RKO (cell line): ENCODE results near the gene PRDM5.
"Not testable (repeated sequence)": the region's sequence is repeated elsewhere in the genome, so short reads cannot be mapped to it uniquely, and the experiment has no call there.

ENCODE experiments used
- DNase-seq: peaks from one replicate; pipeline ENCODE4 v3.0.0-alpha.2; 2016; ENCODE audit warnings: low spot score

PRDM5 gene

DNA sequence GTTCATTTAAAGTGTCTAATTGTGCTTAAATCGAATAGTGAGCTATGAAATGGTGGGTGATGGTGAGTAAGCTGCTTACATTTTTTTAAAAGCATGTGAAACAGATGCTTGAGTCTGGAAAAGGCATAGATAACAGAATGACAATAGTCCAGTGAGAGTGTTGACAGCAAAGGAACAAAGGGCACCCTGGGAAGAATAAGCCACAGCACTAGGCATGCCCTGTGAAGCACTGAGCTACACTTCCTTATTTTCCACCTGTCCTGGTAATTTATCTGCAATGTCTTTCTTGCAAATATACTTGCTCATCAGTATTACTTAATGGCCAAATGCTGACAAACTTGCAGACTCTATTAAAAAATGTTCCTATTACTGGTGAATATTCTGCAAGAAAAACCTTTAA, 168.7 kb downstream of the PRDM5 start:
- DNase-seq = no peak

DNA sequence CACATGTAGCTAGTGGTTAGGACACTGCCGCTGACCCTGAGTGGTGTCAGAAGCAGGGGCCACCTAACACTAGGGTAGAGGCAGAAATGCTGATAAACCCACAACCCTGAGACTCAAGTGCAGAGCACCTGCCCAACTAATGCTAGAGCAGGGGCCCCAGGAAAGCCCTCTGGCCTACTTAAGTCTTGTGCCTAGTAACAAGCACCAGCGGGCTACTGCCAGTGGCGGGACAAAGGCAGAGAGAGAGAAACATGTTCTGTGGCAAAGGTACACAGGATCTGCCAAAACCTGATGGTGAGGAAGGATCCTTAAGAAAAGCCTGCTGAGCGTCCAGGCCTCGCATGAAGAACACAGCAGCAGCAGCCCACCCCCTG, 172.4 kb downstream of the PRDM5 start:
- no peak for DNase-seq

DNA sequence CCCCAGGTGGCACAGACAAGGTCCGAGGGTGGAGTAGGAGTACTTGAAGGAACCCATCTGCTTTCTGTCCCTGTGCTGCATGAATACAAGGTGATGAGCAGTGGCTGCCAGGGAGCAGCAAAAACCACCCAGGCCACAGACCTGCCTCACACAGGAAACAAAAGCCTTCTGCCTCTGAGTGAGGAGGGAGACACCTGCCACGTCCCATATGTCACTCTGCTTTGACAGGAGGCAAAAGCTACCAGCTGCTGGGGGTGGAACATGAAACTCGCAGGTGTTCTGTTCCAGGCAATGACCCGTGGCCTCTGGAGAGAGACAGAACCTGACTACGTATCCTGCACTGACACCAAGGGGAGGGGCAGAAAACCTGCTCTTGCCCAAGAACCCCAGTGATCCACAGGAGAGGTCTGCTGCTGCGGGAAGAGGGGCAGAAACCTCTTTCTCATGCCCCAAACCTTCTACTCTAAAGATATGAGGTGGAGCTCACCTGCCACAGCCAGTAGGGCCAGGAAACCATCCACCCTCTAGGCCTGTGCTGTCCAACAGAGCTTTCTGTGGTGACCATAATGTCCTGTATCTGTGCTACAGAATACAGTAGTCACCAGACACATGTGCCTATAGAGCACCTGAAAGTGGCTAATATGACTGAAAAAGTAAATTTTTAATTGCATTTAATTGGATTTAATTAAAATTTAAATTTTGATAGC, 172.9 kb downstream of the PRDM5 start:
- no peak for DNase-seq

DNA sequence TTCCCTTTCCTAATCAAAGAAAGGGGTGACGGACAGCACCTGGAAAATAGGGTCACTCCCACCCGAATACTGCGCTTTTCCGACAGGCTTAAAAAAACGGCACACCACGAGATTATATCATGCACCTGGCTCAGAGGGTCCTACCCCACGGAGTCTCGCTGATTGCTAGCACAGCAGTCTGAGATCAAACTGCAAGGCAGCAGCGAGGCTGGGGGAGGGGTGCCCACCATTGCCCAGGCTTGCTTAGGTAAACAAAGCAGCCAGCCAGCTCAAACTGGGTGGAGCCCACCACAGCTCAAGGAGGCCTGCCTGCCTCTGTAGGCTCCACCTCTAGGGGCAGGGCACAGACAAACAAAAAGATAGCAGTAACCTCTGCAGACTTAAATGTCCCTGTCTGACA, 180.9 kb downstream of the PRDM5 start:
- DNase-seq = not testable (repeated sequence)

DNA sequence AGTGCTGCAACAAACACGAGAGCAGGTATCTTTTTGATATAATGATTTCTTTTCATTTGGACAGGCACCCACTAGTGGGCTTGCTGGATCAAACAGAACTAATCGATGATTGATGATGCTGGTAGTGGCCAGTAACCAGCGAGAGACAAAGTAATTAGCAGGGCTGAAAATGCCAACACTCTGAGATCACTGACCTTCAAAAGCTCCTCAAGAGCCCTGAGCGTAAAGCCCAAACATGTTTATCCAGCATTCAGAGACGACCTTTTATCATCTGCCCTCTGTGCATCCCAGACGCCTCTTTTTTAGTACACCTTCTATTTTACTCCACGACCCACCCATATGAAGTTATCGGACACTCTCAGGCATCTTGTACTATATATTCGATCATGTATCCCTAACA, 186.2 kb downstream of the PRDM5 start:
- DNase-seq = no peak

DNA sequence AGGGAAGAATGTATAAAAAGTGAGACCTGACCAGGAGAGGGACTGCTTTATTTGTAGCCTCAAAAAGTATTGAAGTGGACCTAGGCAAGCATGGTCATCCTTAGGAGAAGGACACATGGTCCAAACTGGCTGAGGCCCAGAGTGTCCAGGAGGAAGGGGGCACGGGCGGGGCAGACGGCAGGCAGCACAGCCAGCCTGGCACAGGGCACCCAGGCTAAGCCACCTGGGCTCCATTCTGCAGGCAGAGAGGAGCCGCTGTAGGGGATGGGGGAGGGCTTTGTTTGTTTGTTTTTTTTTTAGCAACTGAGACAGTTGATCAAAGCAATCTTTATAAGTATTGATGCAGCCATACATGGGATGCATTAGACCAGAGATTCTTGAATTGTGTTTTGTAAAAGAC, 188.6 kb downstream of the PRDM5 start:
- no peak for DNase-seq

DNA sequence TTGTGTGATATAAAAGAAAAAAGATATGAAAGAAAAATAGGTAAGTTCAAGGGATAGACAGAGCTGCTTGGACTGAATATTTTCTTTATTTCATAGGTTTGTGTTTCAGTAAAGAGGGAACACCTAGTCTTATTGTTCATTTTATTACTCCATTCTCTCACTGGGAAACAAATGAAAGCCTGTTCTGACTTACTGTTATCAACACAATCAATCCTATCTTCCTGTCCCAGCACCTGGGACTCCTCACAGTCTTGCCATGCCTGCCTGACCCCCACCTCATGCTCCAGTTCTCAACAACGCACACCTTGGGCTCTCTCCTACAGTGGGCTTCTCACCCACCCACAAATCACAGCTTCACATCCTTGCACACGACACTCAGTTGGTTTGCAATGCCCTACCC, 189.5 kb downstream of the PRDM5 start:
- no peak for DNase-seq

DNA sequence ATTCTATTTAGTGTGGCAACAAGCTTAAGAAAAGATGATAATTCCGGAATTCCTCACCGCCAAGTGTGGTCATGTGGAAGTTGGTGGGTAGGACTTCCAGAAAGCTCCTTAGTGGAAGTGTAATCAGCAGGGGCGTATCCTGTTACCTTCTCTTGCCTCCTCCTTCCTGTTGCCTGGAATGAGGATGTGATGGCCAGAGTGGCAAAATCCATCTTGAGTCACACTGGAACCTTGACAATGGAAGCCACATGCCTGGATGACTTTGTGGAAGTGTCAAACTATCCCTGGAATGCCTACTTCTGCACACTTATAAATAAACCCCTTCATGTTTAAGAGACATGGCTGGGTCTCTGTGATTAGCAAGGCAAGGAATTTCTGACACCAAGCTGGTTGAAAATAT, 191.0 kb downstream of the PRDM5 start:
- DNase-seq = no peak

DNA sequence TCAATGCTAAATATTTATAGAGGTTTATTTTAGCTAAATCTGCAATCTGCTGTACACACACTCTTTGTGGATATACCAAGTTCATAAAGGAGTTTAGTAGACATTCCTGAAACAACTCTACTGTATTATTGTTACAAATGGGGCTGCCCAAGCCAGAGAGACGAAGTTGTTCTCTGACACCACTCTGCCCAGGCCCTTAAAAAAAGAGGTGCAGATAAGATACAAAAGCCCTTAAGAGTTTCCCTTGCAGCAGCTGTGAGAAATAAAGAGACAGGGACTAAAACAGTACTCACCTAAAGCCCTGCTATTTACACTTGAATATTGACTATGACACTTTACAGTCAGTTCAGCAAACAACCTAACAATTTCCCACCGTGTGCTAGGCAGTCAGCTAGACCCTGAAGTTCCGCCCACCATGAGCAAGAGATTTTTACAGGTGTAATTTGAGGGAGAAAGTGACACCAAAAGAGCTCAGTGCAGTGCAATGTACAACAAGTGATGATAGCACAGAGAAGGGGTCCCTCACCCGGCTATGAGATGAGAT, 191.7 kb downstream of the PRDM5 start:
- DNase-seq = no peak

DNA sequence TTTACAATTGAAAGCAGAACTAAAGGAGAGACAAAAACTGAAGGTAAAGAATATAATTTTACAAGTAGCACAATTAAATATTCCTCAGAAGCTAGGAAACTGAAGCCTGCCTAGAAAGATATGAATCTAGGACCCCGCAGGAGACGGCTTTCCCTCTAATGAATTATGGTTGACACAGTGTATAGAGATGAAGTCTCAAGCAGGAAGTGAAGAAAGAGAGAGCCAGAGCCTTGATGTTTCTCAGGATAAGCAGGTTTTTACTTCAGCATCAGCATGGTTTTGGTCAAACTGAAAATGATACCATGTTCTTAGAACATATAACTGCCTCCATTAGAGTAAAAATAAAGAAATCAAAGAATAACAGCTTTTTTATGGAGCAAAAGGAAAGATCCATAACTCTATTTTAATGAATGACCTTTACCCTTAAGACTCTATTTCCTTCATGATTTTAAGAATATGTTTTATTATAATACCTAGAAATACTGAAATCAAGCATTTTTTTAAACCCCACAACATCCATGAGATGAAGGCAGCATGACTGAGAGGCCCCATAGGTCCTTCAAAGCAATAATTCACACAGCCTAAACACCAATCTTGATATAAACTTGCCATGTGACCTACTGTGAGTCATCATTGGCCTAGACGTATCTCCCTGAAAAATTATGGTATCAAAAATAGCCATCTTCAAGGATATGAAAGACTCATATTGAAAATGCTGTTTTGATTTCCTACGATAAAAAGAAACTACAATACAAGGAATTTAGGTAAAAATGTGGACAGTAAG, 193.4 kb downstream of the PRDM5 start:
- DNase-seq = no peak

DNA sequence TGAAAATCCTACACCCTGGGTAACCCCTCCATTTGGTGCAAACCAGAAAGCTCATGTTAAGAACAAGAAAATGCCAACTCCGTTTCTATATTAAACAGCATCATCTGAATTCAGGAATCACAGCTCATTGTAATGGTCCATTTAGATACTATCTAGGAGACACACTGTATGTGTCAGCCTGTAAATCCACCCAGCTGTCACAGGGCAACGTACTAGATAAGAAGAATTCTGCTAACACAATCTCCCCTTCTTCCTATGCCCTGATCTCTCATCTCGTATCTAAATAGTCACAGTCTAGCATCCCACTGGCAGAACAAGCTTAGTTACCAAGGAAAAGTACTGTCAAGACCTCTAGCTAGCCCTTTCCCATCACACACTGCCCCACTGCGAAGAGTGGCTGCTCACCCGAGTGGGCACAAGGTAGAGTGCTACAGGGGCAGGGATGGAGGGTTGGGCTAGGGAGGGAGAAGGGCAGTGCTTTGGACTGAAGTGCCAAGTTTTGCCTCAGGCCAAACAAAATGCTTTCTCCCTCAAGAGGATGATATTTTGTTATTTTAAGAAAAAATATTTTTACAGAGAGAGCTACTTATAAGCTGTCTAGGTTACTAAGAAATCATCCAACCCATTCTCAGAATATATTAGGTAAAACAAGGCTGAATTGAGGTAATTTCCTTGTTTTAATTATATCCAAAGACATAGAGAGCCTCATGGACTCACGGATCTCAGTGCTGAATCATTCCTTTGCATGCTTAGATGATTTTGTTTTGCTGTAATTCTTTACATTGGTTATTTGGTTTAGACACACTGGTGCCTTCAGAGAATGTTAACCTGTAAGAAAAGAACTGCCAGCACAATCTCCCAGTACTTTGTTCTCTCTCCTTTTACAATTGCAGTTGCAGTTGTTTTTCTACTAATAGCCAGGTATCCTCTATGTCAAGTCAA, 196.6 kb downstream of the PRDM5 start:
- no peak for DNase-seq

DNA sequence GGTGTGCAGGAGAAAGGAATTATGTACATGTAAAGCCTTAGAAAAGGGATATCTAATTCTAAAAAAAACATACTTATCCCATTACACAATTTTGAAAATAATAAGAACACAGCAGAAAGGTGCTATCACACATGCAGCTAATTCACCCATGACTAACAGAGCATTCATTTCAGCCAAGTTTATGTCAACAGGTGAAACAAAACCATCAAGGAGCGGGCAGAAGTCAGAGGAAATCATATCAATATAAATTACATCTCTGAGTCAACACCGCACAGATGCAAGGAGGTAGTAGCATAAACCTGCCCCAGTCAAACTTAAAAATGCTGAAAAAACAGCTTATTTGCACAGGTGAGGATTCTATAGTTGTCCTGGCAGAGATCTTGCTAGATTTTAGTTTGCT, 197.9 kb downstream of the PRDM5 start:
- DNase-seq = no peak

DNA sequence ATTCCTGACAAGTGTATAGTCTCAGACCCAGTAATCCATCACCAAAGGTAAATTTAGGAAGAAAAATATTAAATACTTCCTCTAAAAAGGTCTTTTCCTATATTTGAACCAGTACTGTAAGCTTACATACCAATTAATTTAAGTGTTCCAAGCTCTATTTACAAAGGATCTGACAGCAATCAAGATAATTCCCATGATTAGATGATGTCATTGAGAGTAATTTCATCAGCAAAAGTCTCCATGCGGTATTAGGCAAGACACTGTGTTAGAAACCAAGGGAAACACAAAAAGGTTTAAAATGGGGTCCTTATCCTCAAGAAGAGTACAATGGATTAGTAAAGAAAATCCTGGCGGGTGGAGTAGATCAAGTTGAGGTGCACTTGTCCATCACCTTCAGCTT, 198.5 kb downstream of the PRDM5 start:
- no peak for DNase-seq

DNA sequence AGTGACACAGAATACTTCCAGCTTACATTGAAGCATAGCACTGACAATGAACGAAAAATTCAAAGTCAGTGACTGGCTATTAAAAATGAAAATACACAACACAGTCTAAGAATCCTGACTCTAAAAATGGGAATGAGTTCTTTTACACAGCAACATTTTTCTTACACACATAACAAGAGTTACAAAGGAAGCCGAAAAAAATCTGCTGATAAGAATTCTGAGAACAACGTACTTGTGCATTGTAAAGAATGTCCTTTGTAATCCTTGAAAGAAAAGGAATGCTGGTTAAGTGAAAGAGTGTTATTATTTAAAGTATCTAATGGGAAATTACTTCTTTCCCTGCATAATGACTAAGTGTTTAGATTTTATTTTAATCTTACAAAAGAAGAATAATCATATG, 199.4 kb downstream of the PRDM5 start:
- DNase-seq = no peak

DNA sequence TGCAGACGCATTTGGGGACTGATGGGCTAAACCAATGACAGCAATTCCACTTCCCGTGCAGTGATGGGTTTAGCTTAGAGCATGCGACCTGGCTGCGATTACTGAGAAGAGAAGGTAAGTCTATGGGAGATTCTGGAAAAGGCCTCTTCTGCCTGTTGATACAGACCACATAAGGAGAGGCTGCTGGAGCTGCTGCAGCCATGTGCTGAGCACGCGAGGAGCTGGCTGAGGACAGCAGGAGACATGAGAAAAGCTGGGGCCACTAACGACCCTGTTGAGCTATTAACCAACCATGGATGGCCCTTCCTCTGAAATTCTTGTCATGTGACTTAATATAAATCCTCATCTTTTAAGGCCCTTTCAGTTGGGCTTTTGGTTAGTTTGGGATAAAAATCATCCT, 199.9 kb downstream of the PRDM5 start:
- DNase-seq = no peak

DNA sequence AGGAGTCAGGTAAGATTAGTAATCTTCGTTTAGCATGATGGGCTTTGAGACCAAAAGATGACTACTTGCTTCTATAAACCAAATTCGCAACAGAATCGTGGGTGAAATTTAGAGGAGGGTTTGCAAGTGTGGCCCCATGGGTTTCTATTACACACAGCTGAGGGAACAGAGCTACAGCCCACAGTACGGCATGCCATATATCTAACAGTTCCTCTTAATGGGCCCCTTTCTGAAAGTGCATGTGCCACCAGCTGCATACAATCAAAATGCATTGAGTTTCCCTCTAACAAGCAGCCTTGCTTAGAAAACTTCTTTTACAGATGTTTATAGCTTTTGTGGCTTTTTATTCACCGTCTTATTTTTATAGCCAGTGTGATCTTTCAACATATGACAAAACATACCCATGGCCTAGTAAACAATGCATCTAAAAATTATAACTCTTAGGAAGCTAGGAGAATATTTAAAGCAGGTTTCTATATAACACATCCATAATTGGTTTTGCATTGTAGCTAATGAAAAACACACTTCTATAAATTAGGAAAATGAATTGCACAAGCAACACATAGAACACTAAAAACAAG, 202.1 kb downstream of the PRDM5 start:
- DNase-seq = no peak

DNA sequence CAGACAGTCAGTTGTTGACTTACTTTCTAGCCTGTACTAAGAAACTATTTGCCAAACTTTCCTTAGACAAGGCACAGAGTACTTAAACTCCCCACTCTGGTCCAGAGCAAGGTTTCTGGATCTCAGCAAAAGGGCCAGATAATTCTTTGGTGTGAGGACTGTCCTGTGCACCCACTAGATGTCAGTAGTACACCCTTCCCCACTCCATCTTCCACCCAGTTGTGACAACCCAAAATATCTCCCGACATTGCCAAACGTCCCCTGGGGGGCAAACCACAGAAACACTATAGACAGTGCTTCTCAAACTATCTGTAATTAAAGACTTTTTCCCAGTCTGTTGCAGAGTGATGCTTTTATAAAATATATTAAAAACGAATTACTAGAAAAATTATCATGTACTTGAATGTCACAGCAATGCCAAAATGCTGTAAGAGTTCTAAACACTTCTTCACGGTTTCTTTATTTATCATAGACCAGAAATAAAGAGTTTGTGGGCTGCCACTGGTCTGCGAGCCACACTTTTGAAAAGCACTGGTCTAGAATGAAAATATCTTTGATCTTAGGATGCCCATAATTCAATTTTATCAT, 203.5 kb downstream of the PRDM5 start:
- peak; percentile 58 for DNase-seq

DNA sequence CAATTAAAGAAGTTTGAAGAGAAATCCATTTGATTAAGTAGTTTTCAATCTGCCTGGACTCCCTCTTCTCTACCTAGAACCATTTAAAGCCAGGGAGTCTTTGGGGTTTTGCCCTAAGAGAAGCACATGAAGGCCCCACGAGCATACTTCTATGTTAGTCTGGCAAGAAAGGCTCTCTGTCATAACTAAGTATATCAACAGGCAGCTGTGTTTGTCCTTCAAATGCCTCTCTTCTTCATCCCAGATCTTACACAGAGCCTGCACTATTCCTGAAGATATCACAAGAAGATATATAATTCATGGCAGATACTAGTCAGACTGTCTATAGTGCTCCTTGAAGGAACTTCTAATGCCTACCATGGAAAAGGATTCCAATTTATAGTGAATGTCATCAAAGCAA, 206.2 kb downstream of the PRDM5 start:
- no peak for DNase-seq

DNA sequence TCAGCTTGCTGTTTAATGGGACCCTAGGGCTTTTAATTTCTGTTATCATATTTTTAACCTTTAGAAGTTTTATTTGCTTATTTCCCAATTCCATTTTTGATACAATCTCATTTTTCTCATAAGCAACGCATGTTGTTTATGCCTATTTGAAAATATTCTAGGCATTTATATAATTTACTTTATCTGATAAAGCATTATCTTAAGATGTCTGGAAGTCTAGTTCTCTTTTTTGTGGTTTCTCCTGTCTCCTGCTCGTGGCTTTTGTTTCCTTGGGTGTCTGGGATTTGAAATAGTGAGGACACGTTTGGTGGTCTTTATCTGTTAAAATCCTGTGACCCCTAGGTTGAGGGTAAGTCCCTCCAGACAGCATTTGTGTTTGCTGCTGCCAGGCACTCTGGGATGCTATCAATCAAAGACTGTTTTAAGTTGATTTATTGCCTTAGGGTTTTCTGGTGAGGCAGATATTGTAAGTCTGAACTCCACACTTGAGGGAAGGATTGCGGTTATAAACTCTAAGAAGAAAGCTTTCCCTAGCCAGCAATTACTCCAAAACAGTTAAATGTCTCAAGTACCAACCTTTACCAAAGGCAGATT, 208.0 kb downstream of the PRDM5 start:
- no peak for DNase-seq

DNA sequence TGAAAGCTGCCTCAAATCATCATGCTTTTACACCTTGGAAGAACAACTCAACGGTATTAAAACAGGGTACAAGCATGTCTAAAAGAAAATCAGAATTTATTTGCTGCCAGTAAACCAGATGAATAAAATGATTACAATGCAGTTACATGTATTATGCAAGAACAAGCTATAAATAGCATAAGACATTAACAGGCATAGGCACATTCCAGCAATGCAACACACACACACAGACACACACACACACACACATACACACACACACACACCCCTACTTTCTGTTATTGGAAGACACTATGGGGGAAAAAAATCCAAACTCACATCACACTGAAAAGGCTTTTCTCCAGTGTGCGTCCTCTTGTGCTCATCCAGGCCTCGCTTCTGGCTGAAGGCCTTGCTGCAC, 212.5 kb downstream of the PRDM5 start:
- DNase-seq = no peak

DNA sequence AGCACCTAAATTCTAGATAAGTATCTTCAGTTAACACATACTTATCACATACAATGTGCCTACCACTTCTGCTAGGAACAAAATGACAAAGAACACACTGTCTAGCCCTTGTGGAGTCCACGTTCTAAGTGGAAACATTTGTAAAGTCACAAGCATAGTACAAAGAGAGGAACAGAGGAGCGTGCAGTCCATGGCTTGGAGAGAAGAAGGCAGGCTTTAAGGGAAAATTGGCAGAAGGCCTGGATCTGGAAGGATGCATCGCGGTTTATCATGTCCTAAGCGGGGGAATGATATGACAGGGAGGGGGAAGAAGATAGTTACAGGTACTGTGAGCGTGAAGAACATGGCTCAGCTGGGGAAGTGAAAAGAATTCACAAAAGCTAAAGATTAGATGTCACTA, 218.0 kb downstream of the PRDM5 start:
- no peak for DNase-seq
